ENCODE data around the gene ERRFI1. TPM values are rescaled to one million over a fixed set of nuclear protein-coding genes. Genes with fewer than 3 reads are reported as not detected.

The ERRFI1 gene
- total and polyA plus RNA-seq, 10 of the 15 experiments (the other 5 are each of a cell fraction or from before 2014, with no cell fraction given), result 0.90 to 6.5 (median 3.1) TPM

DNA sequence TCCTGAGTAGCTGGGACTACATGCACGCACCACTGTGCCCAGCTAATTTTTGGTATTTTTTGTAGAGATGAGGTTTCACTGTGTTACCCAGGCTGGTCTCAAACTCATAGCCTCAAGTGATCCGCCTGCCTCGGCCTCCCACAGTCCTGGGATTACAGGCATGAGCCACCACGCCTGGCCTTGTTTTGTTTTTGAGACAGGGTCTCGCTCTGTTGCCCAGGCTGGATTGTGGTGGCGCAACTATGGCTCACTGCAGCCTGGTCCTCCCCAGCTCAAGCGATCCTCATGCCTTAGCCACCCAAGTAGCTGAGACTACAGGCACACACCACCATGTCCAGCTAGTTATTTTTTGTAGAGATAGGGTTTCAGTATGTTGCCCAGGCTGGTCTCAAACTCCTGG lies 38.6 kb downstream of the ERRFI1 start:
- WGBS (ENCODE audit: insufficient coverage, insufficient replicate concordance, low lambda C conversion rate, missing lambda C conversion rate), result 97% methylated on average over 7 of the region's 7 CpGs
- Histone ChIP-seq H3K36me3 (ENCODE audit: control insufficient read depth in 2 of 2, insufficient read depth in 2 of 2, low read length in 1 of 2) (peaks cover 26 to 29% of the 10 kb centered on the region in 2 experiments), H3K27ac (ENCODE audit: control insufficient read depth, insufficient read depth) (no peak overlapping the region), H3K9me3 (replicated peaks; ENCODE audit: control insufficient read depth, insufficient read depth, low read length) (no peaks in the 10 kb centered on the region), H3K79me2 (ENCODE audit: control insufficient read depth, insufficient read depth, low read length) (no peaks in the 10 kb centered on the region; the same call in 1 of the 2 replicates), H3K9ac (ENCODE audit: control insufficient read depth, insufficient read depth, low read length) (no peak overlapping the region), H3K4me1 (ENCODE audit: control insufficient read depth, insufficient read depth, low read length) (peaks cover 12% of the 10 kb centered on the region), H3K4me3 (no peak overlapping the region), H4K20me1 (ENCODE audit: control insufficient read depth, insufficient read depth) (no peaks in the 10 kb centered on the region; the same call in 1 of the 2 replicates), H3K27me3 (replicated peaks in 1 of 2; ENCODE audit: control insufficient read depth in 2 of 2, insufficient read depth in 2 of 2, low read length in 1 of 2) (no peaks in the 10 kb centered on the region), H3K4me2 (ENCODE audit: control insufficient read depth, insufficient read depth) (no peak overlapping the region), H2AFZ (ENCODE audit: control insufficient read depth, low read depth, low read length) (no peak overlapping the region)
- FAIRE-seq, result no peak
- ATAC-seq, result no peak
- RAD21 ChIA-PET (ENCODE audit: unreplicated experiment), result no interaction called here
- POLR2A ChIA-PET, result no interaction called here
- CTCF ChIA-PET, result interaction anchor here (2.1 kb wide), 1 partner anchor 28 kb away, joined by 9 read pairs; no protein-coding TSS in a partner anchor
- in situ Hi-C loops (cut with MboI) (no loop called here), intact Hi-C loops (cut with micrococcal nuclease; ENCODE audit: unreplicated experiment) (no loop called here)
- SMC1A ChIA-PET (ENCODE audit: uncharacterized antibody, unreplicated experiment), result no interaction called here
- no TSS peak for BruUV-seq (replicated peaks)
- DNase-seq (ENCODE audit: low read depth, low spot score), result no peak
- TF ChIP-seq LARP7 (IDR thresholded peaks at IDR 0.05), result no peak
- TF ChIP-seq ZSCAN29 (IDR thresholded peaks at IDR 0.05), result no peak
- TF ChIP-seq, protein P1, sequence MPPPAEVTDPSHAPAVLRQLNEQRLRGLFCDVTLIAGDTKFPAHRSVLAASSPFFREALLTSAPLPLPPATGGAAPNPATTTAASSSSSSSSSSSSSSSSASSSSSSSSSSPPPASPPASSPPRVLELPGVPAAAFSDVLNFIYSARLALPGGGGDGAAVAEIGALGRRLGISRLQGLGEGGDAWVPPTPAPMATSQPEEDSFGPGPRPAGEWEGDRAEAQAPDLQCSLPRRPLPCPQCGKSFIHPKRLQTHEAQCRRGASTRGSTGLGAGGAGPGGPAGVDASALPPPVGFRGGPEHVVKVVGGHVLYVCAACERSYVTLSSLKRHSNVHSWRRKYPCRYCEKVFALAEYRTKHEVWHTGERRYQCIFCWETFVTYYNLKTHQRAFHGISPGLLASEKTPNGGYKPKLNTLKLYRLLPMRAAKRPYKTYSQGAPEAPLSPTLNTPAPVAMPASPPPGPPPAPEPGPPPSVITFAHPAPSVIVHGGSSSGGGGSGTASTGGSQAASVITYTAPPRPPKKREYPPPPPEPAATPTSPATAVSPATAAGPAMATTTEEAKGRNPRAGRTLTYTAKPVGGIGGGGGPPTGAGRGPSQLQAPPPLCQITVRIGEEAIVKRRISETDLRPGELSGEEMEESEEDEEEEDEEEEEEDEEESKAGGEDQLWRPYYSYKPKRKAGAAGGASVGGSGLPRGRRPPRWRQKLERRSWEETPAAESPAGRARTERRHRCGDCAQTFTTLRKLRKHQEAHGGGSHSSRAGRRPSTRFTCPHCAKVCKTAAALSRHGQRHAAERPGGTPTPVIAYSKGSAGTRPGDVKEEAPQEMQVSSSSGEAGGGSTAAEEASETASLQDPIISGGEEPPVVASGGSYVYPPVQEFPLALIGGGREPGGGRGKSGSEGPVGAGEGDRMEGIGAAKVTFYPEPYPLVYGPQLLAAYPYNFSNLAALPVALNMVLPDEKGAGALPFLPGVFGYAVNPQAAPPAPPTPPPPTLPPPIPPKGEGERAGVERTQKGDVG (CRISPR knock-in tag; IDR thresholded peaks at IDR 0.05), result no peak
- no peak for TF ChIP-seq ZNF622 (IDR thresholded peaks at IDR 0.05)
- TF ChIP-seq ZBED1 (IDR thresholded peaks at IDR 0.05; ENCODE audit: borderline replicate concordance), result no peak
- TF ChIP-seq DPF2 (IDR thresholded peaks at IDR 0.05), result no peak
- TF ChIP-seq, protein P2, sequence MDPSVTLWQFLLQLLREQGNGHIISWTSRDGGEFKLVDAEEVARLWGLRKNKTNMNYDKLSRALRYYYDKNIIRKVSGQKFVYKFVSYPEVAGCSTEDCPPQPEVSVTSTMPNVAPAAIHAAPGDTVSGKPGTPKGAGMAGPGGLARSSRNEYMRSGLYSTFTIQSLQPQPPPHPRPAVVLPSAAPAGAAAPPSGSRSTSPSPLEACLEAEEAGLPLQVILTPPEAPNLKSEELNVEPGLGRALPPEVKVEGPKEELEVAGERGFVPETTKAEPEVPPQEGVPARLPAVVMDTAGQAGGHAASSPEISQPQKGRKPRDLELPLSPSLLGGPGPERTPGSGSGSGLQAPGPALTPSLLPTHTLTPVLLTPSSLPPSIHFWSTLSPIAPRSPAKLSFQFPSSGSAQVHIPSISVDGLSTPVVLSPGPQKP (IDR thresholded peaks at IDR 0.05; ENCODE audit: low read depth, low read length), result no peak
- TF ChIP-seq MEF2A (IDR thresholded peaks at IDR 0.05; ENCODE audit: insufficient read depth, low read depth, low read length), result no peak
- TF ChIP-seq CBX5 (IDR thresholded peaks at IDR 0.05; ENCODE audit: low read depth), result no peak
- no peak for TF ChIP-seq CUX1 (IDR thresholded peaks at IDR 0.05; ENCODE audit: insufficient replicate concordance, low read depth, low read length)
- no peak for TF ChIP-seq NR2F1 (conservative IDR thresholded peaks at IDR 0.05)
- TF ChIP-seq SREBF2 (IDR thresholded peaks at IDR 0.05; ENCODE audit: low read length), result no peak
- no peak for TF ChIP-seq SIN3A (IDR thresholded peaks at IDR 0.05; ENCODE audit: low read depth, low read length)
- TF ChIP-seq EGR1 (IDR thresholded peaks at IDR 0.05; ENCODE audit: borderline replicate concordance in 1 of 2, low read depth in 2 of 2, low read length in 2 of 2), result no peak
- no peak for TF ChIP-seq HDGF (IDR thresholded peaks at IDR 0.05)

All from GM12878 (cell line).